BLaER1 treated with 17β-estradiol and CSF1 and Interleukin-3, amounts not matched to agents 10 nM and 100 nM (cell line): ENCODE results near the gene SCO2.
"Not testable (repeated sequence)": the region's sequence is repeated elsewhere in the genome, so short reads cannot be mapped to it uniquely, and the experiment has no call there.

Source experiments
- H3K27ac ChIP-seq, 11 experiments: shearing (Covaris generic); formaldehyde crosslinking; 2 replicates each; pipeline ENCODE4 v1.8.1; 2022
- H3K27me3 ChIP-seq, 11 experiments: shearing (Covaris generic); formaldehyde crosslinking; 2 replicates each; pipeline ENCODE4 v1.8.1; 2022
- H3K36me3 ChIP-seq, 11 experiments: shearing (Covaris generic); formaldehyde crosslinking; 2 replicates each; pipeline ENCODE4 v1.8.1; 2022
- H3K4me1 ChIP-seq, 10 experiments: shearing (Covaris generic); formaldehyde crosslinking; 2 replicates each; pipeline ENCODE4 v1.8.1; 2022
- H3K4me2 ChIP-seq, 11 experiments: shearing (Covaris generic); formaldehyde crosslinking; 2 replicates each; pipeline ENCODE4 v1.8.1; 2022
- H3K4me3 ChIP-seq, 10 experiments: shearing (Covaris generic); formaldehyde crosslinking; 2 replicates each; pipeline ENCODE4 v1.8.1; 2022
- H3K9ac ChIP-seq, 11 experiments: shearing (Covaris generic); formaldehyde crosslinking; 2 replicates each; pipeline ENCODE4 v1.8.1; 2022
- H3K9me3 ChIP-seq, 11 experiments: shearing (Covaris generic); formaldehyde crosslinking; replicated peaks in 1 of 11; 2 replicates each; pipeline ENCODE4 v1.8.1; 2022
- H4K20me1 ChIP-seq, 11 experiments: shearing (Covaris generic); formaldehyde crosslinking; 2 replicates each; pipeline ENCODE4 v1.8.1; 2022
- Cebpa-rat ChIP-seq, 11 experiments: shearing (Covaris generic); IDR thresholded peaks; 2 replicates each; pipeline ENCODE4 v1.8.1; 2022

SCO2 gene

GRCh38 chr22:50524676-50525103 lies 708 bp downstream of the SCO2 start:
- Histone ChIP-seq H3K4me1 (peaks cover 31 to 54% (median 45%) of the 10 kb centered on the region in 10 experiments), H3K9me3 (peaks cover under 1 to 11% (median 6%) of the 10 kb centered on the region in 11 experiments; a peak in 20 of 22 replicates), H3K4me2 (peak overlapping the region; percentile 96 to 100 (median 98)), H3K9ac (peak overlapping the region; percentile 88 to 96 (median 95)), H3K27ac (peak overlapping the region; percentile 92 to 98 (median 95)), H4K20me1 (peaks cover 20 to 44% (median 36%) of the 10 kb centered on the region in 11 experiments), H3K4me3 (peak overlapping the region; percentile 64 to 84 (median 74)), H3K27me3 (peaks cover 5 to 19% (median 13%) of the 10 kb centered on the region in 11 experiments), H3K36me3 (peaks cover 37 to 51% (median 48%) of the 10 kb centered on the region in 11 experiments)
- no peak for TF ChIP-seq Cebpa-rat (IDR thresholded peaks at IDR 0.05)

DNA sequence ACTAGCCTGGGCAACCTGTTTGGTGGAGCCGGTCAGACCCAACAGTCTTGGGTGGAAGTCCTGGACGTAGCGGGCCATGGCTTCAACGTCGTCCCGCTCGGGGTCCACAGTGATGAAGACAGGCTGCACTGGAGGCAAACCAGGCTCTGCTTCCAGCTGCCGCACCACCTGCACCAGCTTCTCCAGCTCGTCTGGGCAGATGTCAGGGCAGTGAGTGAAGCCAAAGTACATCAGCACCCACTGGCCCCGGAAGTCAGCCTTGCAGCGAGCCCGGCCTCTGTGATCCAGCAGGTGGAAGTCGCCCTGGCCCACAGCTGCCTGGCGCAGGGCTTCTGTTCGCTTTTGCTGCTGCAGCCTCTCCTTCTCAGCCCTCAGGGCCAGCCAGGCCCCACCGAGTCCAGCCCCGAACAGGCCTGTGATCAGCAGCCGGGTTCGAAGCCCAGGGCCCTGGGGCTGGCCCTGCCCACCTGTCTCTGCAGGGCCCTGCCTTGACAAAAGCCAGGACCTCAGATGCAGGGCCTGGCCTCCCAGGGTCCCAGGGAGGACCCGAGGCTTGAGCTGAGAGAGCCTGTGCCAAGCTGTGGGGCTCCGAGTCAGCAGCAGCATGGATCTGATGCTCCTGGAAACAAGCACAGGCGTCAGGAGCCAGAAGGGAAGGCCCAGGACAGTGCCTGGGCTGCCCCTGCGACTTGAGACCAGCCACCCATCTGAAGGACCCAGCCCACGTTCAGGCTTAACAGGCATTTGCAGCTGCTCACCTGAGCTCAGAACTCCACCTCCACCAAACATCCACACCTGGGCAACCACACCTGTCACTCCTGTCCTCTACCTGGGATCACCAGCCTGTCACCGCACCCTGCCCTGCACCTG lies 1.4 kb downstream of the SCO2 start:
- peaks cover 44 to 57% (median 55%) of the 10 kb centered on the region in 11 experiments for H3K36me3 ChIP-seq

DNA sequence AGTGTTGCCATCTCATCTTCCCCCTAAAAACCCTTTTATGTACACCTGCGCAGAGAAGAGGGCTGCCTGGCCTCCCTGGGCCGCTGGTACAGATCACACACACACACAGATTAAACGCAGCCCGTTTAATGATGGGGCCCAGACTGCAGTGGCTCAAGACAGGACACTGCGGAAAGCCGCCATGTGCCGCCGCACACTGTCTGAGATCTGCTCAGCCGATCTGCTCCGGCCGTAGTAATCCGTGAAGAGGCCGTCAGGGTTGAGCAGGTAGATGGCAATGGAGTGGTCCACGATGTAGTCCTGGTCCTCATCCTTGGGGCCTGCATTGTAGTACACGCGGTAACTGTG lies 2.0 kb downstream of the SCO2 start:
- Histone ChIP-seq H4K20me1 (peaks cover 20 to 51% (median 37%) of the 10 kb centered on the region in 11 experiments), H3K27ac (no peak overlapping the region), H3K9ac (peak overlapping the region in 9 of 11 experiments; percentile 91 to 96 (median 95); a peak in 11 of 22 replicates), H3K4me1 (peaks cover 29 to 41% (median 35%) of the 10 kb centered on the region in 10 experiments), H3K27me3 (peaks cover 0 to 6% (median under 1%) of the 10 kb centered on the region in 11 experiments; a peak in 10 of 22 replicates), H3K4me2 (peak overlapping the region in 6 of 11 experiments; percentile 97 to 100 (median 98); a peak in 11 of 22 replicates), H3K4me3 (no peak overlapping the region), H3K36me3 (peaks cover 50 to 63% (median 61%) of the 10 kb centered on the region in 11 experiments), H3K9me3 (0 out of 22 replicates have a peak, but pooled peaks cover 0 to 2% (median 0%) of the 10 kb centered on the region in 11 experiments)
- no peak for TF ChIP-seq Cebpa-rat (IDR thresholded peaks at IDR 0.05)

More for the DNA sequence above, 1.4 kb downstream of the SCO2 start:
- Histone ChIP-seq H3K9ac (peak overlapping the region; percentile 88 to 96 (median 95)), H3K4me3 (peak overlapping the region; percentile 64 to 84 (median 74)), H3K4me2 (peak overlapping the region; percentile 96 to 100 (median 98)), H4K20me1 (peaks cover 20 to 45% (median 36%) of the 10 kb centered on the region in 11 experiments), H3K27ac (peak overlapping the region in 9 of 11 experiments; percentile 92 to 98 (median 94); a peak in 17 of 22 replicates), H3K27me3 (peaks cover 0 to 12% (median 7%) of the 10 kb centered on the region in 11 experiments; a peak in 20 of 22 replicates), H3K9me3 (peaks cover 0 to 4% (median 0%) of the 10 kb centered on the region in 11 experiments; a peak in 5 of 22 replicates), H3K4me1 (peaks cover 31 to 47% (median 41%) of the 10 kb centered on the region in 10 experiments)
- no peak for TF ChIP-seq Cebpa-rat (IDR thresholded peaks at IDR 0.05)

DNA sequence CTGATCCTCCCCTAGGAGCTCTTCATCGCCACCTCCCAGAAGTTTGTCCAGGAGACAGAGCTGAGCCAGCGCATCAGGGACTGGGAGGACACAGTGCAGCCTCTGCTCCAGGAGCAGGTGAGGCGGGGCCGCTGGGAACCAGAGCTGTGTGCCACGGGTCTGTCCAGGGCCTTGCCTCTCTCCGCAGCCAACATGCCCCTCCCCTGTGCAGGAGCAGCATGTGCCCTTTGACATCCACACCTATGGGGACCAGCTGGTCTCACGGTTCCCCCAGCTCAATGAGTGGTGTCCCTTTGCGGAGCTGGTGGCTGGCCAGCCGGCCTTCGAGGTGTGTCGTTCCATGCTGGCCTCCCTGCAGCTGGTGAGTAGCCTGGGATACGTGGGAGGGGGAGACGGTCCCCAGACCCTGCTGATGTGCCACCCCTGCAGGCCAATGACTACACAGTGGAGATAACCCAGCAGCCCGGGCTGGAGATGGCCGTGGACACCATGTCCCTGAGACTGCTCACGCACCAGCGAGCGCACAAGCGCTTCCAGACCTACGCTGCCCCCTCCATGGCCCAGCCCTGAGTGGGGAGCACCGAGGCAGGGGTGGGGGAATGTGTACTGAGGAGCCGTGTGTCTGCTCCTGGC lies 2.5 kb downstream of the SCO2 start:
- no peak for TF ChIP-seq Cebpa-rat (IDR thresholded peaks at IDR 0.05)
- peaks cover 0 to 1% (median 0%) of the 10 kb centered on the region in 11 experiments; a peak in 3 of 22 replicates for H3K27me3 ChIP-seq
- no peak overlapping the region for H3K4me3 ChIP-seq
- peaks cover 55 to 68% (median 66%) of the 10 kb centered on the region in 11 experiments for H3K36me3 ChIP-seq
- no peak overlapping the region for H3K27ac ChIP-seq
- H3K4me1 ChIP-seq = peaks cover 27 to 36% (median 31%) of the 10 kb centered on the region in 10 experiments
- peaks cover 20 to 56% (median 42%) of the 10 kb centered on the region in 11 experiments for H4K20me1 ChIP-seq
- no peaks in the 10 kb centered on the region for H3K9me3 ChIP-seq
- H3K9ac ChIP-seq = peak overlapping the region in 4 of 11 experiments; percentile 92 to 96 (median 94); a peak in 2 of 22 replicates
- peak overlapping the region in 2 of 11 experiments; percentile 98 to 100; a peak in 2 of 22 replicates for H3K4me2 ChIP-seq

DNA sequence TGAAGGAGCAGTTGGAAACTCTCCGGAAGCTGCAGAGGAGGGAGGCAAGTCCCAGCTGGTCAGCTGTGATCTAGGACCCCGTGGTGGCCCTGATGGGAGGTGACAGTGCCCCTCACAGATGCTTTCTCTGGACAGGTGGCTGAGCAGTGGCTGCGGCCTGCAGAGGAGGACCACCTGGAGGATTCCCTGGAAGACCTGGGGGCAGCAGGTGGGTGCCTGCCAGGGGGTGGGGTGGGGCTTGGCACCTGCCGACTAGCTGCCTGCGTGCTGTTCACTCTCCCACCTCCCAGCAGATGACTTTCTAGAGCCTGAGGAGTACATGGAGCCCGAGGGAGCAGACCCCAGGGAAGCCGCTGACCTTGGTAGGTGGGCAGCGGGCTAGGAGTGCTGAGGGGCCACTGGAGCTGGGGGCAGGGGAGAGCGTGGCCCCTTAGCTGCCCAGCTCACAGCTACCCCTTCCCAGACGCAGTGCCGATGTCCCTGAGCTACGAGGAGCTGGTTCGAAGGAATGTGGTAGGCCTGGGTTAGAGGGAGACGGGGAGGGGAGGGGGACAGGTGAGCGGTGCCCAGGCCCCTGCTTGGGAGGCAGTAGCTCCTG lies 3.1 kb downstream of the SCO2 start:
- TF ChIP-seq Cebpa-rat (IDR thresholded peaks at IDR 0.05) = no peak
- H3K9ac ChIP-seq = 0 out of 22 replicates have a peak overlapping the region, but pooled peaks of 1 of the 11 experiments have one; percentile 18
- H3K4me3 ChIP-seq = no peak overlapping the region
- peaks cover 21 to 32% (median 26%) of the 10 kb centered on the region in 10 experiments for H3K4me1 ChIP-seq
- H3K9me3 ChIP-seq = no peaks in the 10 kb centered on the region
- H3K36me3 ChIP-seq = peaks cover 61 to 74% (median 72%) of the 10 kb centered on the region in 11 experiments
- H3K4me2 ChIP-seq = no peak overlapping the region
- H3K27ac ChIP-seq = no peak overlapping the region
- H4K20me1 ChIP-seq = peaks cover 20 to 62% (median 47%) of the 10 kb centered on the region in 11 experiments
- H3K27me3 ChIP-seq = no peaks in the 10 kb centered on the region; a peak in 1 of 22 replicates

GRCh38 chr22:50521710-50522109 lies 3.7 kb downstream of the SCO2 start:
- Histone ChIP-seq H3K27me3 (no peaks in the 10 kb centered on the region), H3K4me3 (no peak overlapping the region), H3K9ac (0 out of 22 replicates have a peak overlapping the region, but pooled peaks of 1 of the 11 experiments have one; percentile 18), H4K20me1 (peaks cover 20 to 68% (median 53%) of the 10 kb centered on the region in 11 experiments), H3K9me3 (no peaks in the 10 kb centered on the region), H3K4me2 (no peak overlapping the region), H3K27ac (no peak overlapping the region), H3K36me3 (peaks cover 63 to 80% (median 78%) of the 10 kb centered on the region in 11 experiments), H3K4me1 (peaks cover 18 to 32% (median 23%) of the 10 kb centered on the region in 10 experiments)
- TF ChIP-seq Cebpa-rat (IDR thresholded peaks at IDR 0.05) = no peak

DNA sequence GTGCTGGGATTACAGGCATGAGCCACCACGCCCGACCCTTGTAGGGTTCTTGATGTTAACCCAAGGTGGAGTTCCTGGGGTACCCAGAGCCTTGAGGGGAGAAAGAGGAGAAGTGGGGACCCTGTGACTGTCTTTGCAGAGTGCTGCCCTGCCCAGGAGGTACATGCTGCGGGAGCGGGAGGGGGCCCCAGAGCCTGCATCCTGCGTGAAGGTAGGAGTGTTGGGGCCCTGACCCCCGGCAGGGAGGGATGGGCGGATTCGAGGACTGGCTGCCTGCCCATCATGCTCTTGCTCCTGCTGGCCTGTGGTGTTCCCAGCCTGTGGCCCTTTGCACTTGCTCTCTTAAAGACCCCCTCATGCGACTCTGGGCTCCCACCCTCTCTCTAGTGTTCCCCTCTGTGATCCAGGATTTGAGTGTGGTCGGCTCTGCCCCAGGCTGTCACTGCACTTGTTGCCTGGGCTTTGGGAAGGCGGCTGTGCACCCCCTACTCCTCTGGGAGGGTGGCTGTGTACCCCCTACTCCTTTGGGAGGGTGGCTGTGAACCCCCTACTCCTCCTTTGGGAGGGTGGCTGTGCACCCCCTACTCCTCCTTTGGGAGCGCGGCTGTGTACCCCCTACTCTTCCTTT lies 4.5 kb downstream of the SCO2 start:
- no peak overlapping the region for H3K27ac ChIP-seq
- H3K4me2 ChIP-seq = no peak overlapping the region
- H3K36me3 ChIP-seq = peaks cover 63 to 88% (median 85%) of the 10 kb centered on the region in 11 experiments
- TF ChIP-seq Cebpa-rat (IDR thresholded peaks at IDR 0.05) = no peak
- H3K4me1 ChIP-seq = peaks cover 16 to 35% (median 27%) of the 10 kb centered on the region in 10 experiments
- H3K27me3 ChIP-seq = no peaks in the 10 kb centered on the region
- H3K9me3 ChIP-seq = no peaks in the 10 kb centered on the region
- no peak overlapping the region for H3K4me3 ChIP-seq
- H3K9ac ChIP-seq = no peak overlapping the region
- H4K20me1 ChIP-seq = peaks cover 22 to 76% (median 60%) of the 10 kb centered on the region in 11 experiments

DNA sequence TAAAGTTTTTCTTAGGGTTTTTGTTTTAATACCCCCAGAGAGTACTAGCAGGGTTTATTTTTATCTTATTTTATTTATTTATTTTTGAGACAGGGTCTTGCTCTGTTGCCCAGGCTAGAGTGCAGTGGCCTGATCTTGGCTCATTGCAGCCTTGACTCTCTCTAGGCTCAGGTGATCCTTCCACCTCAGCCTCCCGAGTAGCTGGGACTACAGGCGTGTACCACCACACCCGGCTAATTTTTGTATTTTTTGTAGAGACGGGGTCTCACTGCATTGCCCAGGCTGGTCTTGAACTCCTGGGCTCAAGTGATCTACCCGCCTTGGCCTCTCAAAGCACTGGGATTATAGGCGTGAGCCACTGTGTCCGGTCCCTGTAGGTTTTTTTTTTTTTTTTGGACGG lies 5.2 kb downstream of the SCO2 start:
- peaks cover 63 to 91% (median 86%) of the 10 kb centered on the region in 11 experiments for H3K36me3 ChIP-seq
- peaks cover 16 to 39% (median 30%) of the 10 kb centered on the region in 10 experiments for H3K4me1 ChIP-seq
- peaks cover 23 to 83% (median 65%) of the 10 kb centered on the region in 11 experiments for H4K20me1 ChIP-seq
- not testable (repeated sequence) for H3K9ac ChIP-seq, H3K4me2 ChIP-seq, H3K4me3 ChIP-seq, H3K27me3 ChIP-seq, H3K9me3 ChIP-seq, H3K27ac ChIP-seq
